Measurements from ENCODE around the gene MGAT4A. TPM values are rescaled to one million over a fixed set of nuclear protein-coding genes. Genes with fewer than 3 reads are reported as not detected.
A peak's percentile ranks its signal among the peaks of the same experiment; 100 is the strongest.
"Not testable (repeated sequence)": the region's sequence is repeated elsewhere in the genome, so short reads cannot be mapped to it uniquely, and the experiment has no call there.

MGAT4A gene
- total RNA-seq, 2 donors from 2014 or later = 79.7 to 99.0 TPM

- Mint-ChIP-seq H3K4me3 (peak overlapping the region; percentile 84), H3K27me3 (no peaks in the 10 kb centered on the region), H3K9me3 (peaks cover 3% of the 10 kb centered on the region), H3K27ac (peak overlapping the region; percentile 86), H3K4me1 (peaks cover 46% of the 10 kb centered on the region), H3K36me3 (ENCODE audit: low read depth) (peaks cover 48% of the 10 kb centered on the region)
- ATAC-seq (replicated peaks) = peak; percentile 44
Observed at GRCh38 chr2:98730053-98730706, 752 bp downstream of the MGAT4A start.

GRCh38 chr2:98729652-98730051 is 1.3 kb downstream of the MGAT4A start:
- Mint-ChIP-seq H3K36me3 (ENCODE audit: low read depth) (peaks cover 53% of the 10 kb centered on the region), H3K27ac (peak overlapping the region; percentile 86), H3K9me3 (peaks cover 3% of the 10 kb centered on the region), H3K4me3 (peak overlapping the region; percentile 84), H3K27me3 (no peaks in the 10 kb centered on the region), H3K4me1 (peaks cover 47% of the 10 kb centered on the region)
- ATAC-seq (replicated peaks) = no peak

GRCh38 chr2:98728088-98728718 is 2.7 kb downstream of the MGAT4A start:
- not testable (repeated sequence) for H3K27me3 Mint-ChIP-seq; H3K9me3 Mint-ChIP-seq; ATAC-seq (replicated peaks)
- Mint-ChIP-seq H3K27ac (peak overlapping the region; percentile 86), H3K4me3 (peak overlapping the region; percentile 84), H3K4me1 (peaks cover 53% of the 10 kb centered on the region), H3K36me3 (ENCODE audit: low read depth) (peaks cover 67% of the 10 kb centered on the region)

- H3K27me3 Mint-ChIP-seq = no peaks in the 10 kb centered on the region
- peaks cover 57% of the 10 kb centered on the region for H3K4me1 Mint-ChIP-seq
- peak overlapping the region; percentile 86 for H3K27ac Mint-ChIP-seq
- peaks cover 72% of the 10 kb centered on the region for H3K36me3 Mint-ChIP-seq (ENCODE audit: low read depth)
- H3K4me3 Mint-ChIP-seq = peak overlapping the region; percentile 84
- H3K9me3 Mint-ChIP-seq = peaks cover 1% of the 10 kb centered on the region
- no peak for ATAC-seq (replicated peaks)
Observed at GRCh38 chr2:98727369-98728087, 3.4 kb downstream of the MGAT4A start.

GRCh38 chr2:98726735-98727368 is 4.1 kb downstream of the MGAT4A start:
- no peak for ATAC-seq (replicated peaks)
- Mint-ChIP-seq H3K27ac (peak overlapping the region; percentile 86), H3K4me1 (peaks cover 57% of the 10 kb centered on the region), H3K27me3 (no peaks in the 10 kb centered on the region), H3K9me3 (no peaks in the 10 kb centered on the region), H3K36me3 (ENCODE audit: low read depth) (peaks cover 72% of the 10 kb centered on the region), H3K4me3 (peak overlapping the region; percentile 84)

GRCh38 chr2:98726205-98726604 is 4.7 kb downstream of the MGAT4A start:
- H3K36me3 Mint-ChIP-seq (ENCODE audit: low read depth) = peaks cover 75% of the 10 kb centered on the region

GRCh38 chr2:98720286-98720685 is 10.6 kb downstream of the MGAT4A start:
- peaks cover 64% of the 10 kb centered on the region for H3K4me1 Mint-ChIP-seq
- no peak for ATAC-seq (replicated peaks)
- no peaks in the 10 kb centered on the region for H3K9me3 Mint-ChIP-seq
- peak overlapping the region; percentile 2 for H3K4me3 Mint-ChIP-seq
- no peaks in the 10 kb centered on the region for H3K27me3 Mint-ChIP-seq
- peaks cover 90% of the 10 kb centered on the region for H3K36me3 Mint-ChIP-seq (ENCODE audit: low read depth)
- peak overlapping the region; percentile 34 for H3K27ac Mint-ChIP-seq

More at GRCh38 chr2:98726205-98726604, 4.7 kb downstream of the MGAT4A start:
- Mint-ChIP-seq H3K27me3 (no peaks in the 10 kb centered on the region), H3K27ac (peak overlapping the region; percentile 86), H3K4me3 (peak overlapping the region; percentile 84), H3K9me3 (no peaks in the 10 kb centered on the region), H3K4me1 (peaks cover 58% of the 10 kb centered on the region)
- no peak for ATAC-seq (replicated peaks)

GRCh38 chr2:98717621-98718020 is 13.3 kb downstream of the MGAT4A start:
- no peaks in the 10 kb centered on the region for H3K9me3 Mint-ChIP-seq
- peak overlapping the region; percentile 34 for H3K27ac Mint-ChIP-seq
- no peaks in the 10 kb centered on the region for H3K27me3 Mint-ChIP-seq
- no peak for ATAC-seq (replicated peaks)
- H3K36me3 Mint-ChIP-seq (ENCODE audit: low read depth) = peaks cover 81% of the 10 kb centered on the region
- peaks cover 59% of the 10 kb centered on the region for H3K4me1 Mint-ChIP-seq
- H3K4me3 Mint-ChIP-seq = peak overlapping the region; percentile 75

- no peaks in the 10 kb centered on the region for H3K9me3 Mint-ChIP-seq
- peaks cover 78% of the 10 kb centered on the region for H3K36me3 Mint-ChIP-seq (ENCODE audit: low read depth)
- H3K27ac Mint-ChIP-seq = peak overlapping the region; percentile 34
- ATAC-seq (replicated peaks) = peak; percentile 59
- peaks cover 58% of the 10 kb centered on the region for H3K4me1 Mint-ChIP-seq
- peak overlapping the region; percentile 75 for H3K4me3 Mint-ChIP-seq
- no peaks in the 10 kb centered on the region for H3K27me3 Mint-ChIP-seq
Observed at GRCh38 chr2:98716786-98717185, 14.1 kb downstream of the MGAT4A start.

DNA sequence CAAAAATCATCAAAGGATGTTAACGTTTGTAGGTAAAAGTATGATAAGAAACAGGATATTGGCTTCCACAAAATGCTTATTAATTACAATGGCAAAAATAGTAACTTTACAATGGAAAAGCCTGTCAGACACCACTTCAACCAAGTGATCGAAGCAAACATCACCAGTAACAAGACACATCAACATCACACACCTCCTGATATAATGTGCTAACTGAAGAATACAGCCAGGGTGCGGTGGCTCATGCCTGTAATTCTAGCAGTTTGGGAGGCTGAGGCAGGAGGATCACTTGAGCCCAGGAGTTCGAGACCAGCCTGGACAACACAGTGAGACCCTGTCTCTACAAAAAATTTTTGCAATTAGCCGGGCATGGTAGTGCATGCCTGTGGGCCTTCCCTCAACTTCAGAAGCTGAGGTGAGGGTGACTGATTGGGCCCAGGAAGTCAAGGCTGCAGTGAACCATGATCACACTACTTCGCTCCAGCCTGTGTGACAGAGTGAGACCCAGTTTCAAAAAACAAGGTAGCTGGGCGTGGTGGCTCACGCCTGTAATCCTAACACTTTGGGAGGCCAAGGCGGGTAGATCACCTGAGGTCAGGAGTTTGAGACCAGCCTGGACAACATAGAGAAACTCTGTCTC is 15.0 kb downstream of the MGAT4A start:
- peak overlapping the region; percentile 34 for H3K27ac Mint-ChIP-seq
- peak; percentile 59 for ATAC-seq (replicated peaks)
- H3K36me3 Mint-ChIP-seq (ENCODE audit: low read depth) = peaks cover 72% of the 10 kb centered on the region
- H3K4me3 Mint-ChIP-seq = peak overlapping the region; percentile 75
- no peaks in the 10 kb centered on the region for H3K9me3 Mint-ChIP-seq
- peaks cover 59% of the 10 kb centered on the region for H3K4me1 Mint-ChIP-seq
- H3K27me3 Mint-ChIP-seq = no peaks in the 10 kb centered on the region

DNA sequence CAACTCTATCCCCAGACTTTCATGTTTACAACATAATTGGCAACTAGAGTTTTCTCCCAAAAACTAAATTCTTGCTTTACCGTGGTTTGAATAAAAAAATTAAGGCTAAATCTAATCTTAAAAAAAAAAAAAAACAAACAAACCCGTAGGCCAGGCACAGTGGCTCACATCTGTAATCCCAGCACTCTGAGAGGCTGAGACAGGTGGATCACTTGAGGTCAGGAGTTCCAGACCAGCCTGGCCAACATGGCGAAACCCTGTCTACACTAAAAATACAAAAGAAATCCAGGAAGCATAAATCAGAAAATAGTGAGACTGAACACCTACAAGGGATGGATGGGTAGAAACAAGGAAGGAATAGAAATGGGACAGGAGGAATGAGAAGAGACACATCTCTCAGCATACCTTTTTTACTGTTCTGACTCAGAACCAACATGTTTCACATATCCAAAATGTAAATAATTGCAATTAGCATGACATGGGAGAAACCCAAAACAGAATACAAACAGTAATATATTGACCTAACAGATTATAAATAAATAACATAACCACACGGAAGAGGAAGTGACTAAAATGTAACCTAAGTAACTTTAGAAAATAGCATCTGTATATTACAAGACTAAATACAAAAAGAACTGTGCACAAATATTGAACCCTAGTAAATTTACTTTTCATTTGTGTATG is 17.5 kb downstream of the MGAT4A start:
- H3K27ac Mint-ChIP-seq = peak overlapping the region; percentile 34
- H3K4me3 Mint-ChIP-seq = peak overlapping the region; percentile 75
- ATAC-seq (replicated peaks) = peak; percentile 33

GRCh38 chr2:98712145-98712544 is 18.8 kb downstream of the MGAT4A start:
- no peaks in the 10 kb centered on the region for H3K27me3 Mint-ChIP-seq
- H3K27ac Mint-ChIP-seq = peak overlapping the region; percentile 73
- ATAC-seq (replicated peaks) = peak; percentile 83
- H3K36me3 Mint-ChIP-seq (ENCODE audit: low read depth) = peaks cover 54% of the 10 kb centered on the region
- H3K4me3 Mint-ChIP-seq = peak overlapping the region; percentile 75
- H3K9me3 Mint-ChIP-seq = no peaks in the 10 kb centered on the region
- peaks cover 63% of the 10 kb centered on the region for H3K4me1 Mint-ChIP-seq

More for the DNA sequence above, 17.5 kb downstream of the MGAT4A start:
- no peaks in the 10 kb centered on the region for H3K9me3 Mint-ChIP-seq
- peaks cover 65% of the 10 kb centered on the region for H3K36me3 Mint-ChIP-seq (ENCODE audit: low read depth)
- peaks cover 66% of the 10 kb centered on the region for H3K4me1 Mint-ChIP-seq
- no peaks in the 10 kb centered on the region for H3K27me3 Mint-ChIP-seq

DNA sequence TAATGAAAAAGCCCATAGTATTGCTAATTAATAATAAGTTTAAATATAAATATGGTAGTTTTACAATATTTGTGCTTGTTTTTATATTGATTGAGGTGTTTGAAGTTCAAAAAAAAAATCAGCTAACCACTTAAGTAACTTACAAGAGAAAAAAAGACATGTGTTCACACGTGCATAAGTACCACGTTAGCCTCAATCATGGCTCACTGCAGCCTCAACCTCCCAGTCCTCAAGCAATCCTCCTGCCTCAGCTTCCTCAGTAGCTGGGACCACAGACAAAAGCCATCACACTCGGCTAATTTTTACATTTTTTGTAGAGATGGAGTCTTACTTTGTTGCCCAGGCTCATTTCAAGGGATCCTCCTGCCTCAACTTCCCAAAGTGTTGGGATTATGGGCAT is 19.4 kb downstream of the MGAT4A start:
- no peaks in the 10 kb centered on the region for H3K9me3 Mint-ChIP-seq
- H3K4me3 Mint-ChIP-seq = peak overlapping the region; percentile 75
- H3K36me3 Mint-ChIP-seq (ENCODE audit: low read depth) = peaks cover 48% of the 10 kb centered on the region
- peak overlapping the region; percentile 73 for H3K27ac Mint-ChIP-seq
- no peaks in the 10 kb centered on the region for H3K27me3 Mint-ChIP-seq
- peak; percentile 29 for ATAC-seq (replicated peaks)
- peaks cover 58% of the 10 kb centered on the region for H3K4me1 Mint-ChIP-seq

Data from activated T-helper 17 cell treated with anti-CD3 and anti-CD28 coated beads, Interleukin-2, amount 50 U/mL, for 72 hours (primary cell).